ENCODE results near the gene BORCS8.
"Not testable (repeated sequence)": the region's sequence is repeated elsewhere in the genome, so short reads cannot be mapped to it uniquely, and the experiment has no call there.

Gene BORCS8

GRCh38 chr19:19151418-19151817 lies 40.5 kb downstream of the BORCS8 start:
- no peak for DNase-seq (ENCODE audit: low read depth in 2 of 3, low spot score in 1 of 3)

- no peak for DNase-seq (ENCODE audit: low read depth in 2 of 3, low spot score in 1 of 3)
Measured at GRCh38 chr19:19149435-19149834, 42.5 kb downstream of the BORCS8 start.

GRCh38 chr19:19148504-19148903 lies 43.4 kb downstream of the BORCS8 start:
- not testable (repeated sequence) for DNase-seq (ENCODE audit: low read depth in 2 of 3, low spot score in 1 of 3)

- no peak for DNase-seq (ENCODE audit: low read depth in 2 of 3, low spot score in 1 of 3)
Measured at GRCh38 chr19:19147344-19147743, 44.6 kb downstream of the BORCS8 start.

DNA sequence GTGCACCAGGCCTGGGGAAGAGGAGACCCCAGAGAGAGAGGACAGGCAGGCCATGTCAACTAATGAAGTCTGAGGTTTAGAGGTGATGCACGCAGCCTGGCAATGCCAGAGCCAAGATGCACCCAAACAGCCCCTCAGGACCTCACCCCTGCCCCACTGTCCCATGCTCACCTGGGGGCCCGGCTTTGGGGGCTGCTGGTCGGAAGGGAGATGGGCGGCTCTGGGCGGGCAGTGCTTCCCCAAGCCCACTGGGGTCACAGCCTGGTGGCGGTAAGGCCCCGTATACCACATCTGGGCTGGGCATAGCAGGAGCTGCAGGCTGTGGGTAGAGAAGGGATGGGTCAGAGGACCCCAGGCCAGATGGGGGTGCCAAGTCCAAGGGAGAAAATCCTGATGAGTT lies 45.1 kb downstream of the BORCS8 start:
- DNase-seq (ENCODE audit: low read depth in 2 of 3, low spot score in 1 of 3), result no peak

DNA sequence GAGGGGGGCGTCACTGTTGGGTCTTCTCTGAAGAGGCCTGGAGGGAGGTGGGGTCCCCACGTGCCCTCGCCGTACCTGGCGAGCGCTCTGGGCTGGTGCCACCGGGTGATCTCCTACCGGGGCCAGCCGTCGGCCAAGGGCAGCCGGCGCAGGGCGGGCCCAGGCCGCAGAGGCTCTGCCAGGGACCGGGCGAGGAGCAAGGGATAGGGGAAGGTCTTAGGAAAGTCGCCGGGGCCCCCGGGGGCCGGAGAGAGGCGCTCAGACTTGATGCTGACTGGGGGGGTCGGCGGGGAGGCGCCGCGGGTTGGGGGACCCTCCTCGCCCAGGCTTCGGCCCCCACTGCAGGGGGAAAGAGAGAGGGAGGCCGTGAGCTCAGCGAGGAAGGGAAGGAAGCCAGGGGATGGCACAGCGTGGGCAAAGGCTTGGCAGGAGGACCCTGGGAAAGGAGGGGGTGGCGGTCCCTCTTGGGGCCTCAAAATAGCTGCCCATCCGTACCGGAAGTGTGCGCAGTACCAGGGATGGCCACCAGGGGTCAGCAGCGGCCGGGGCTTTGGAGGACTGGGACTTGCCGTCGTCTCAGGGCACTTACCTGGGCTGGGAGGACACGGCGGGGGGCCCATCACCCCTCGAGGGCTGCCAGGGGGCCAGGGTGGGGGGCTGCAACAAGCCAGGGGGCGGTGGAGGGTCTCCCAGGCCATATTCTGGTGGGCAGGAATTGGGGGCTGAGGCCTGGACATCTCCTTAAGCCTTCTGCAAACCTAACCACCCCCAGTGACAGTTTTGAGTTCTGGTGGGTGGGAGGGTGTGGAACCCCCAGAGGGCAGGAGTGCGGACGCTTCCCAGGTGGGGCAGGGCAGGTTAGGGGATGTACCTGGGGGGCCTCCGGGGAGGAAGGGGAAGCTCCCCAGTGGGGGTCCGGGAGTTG lies 46.0 kb downstream of the BORCS8 start:
- DNase-seq (ENCODE audit: low read depth in 2 of 3, low spot score in 1 of 3), result peak; percentile 76 to 97 (median 80)

- no peak for DNase-seq (ENCODE audit: low read depth in 2 of 3, low spot score in 1 of 3)
Measured at GRCh38 chr19:19145281-19145680, 46.7 kb downstream of the BORCS8 start.

DNA sequence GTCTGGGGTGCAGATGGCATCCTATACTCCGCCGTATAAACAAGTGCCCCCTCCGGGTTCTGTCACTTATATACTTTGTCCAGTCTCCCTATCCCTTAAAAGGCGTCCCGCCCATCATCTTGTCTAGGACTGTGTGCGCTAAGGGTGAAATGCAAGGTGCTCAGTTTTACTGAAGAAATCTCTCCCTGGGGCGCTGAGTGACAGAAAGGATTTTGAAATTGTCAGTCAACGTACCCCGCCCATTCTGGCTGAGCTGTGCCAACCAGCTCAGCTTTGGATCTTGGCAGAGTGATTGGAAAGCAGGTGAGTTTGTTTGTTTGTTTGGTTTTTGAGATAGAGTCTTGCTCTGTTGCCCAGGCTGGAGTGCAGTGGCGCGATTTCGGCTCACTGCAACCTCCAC lies 49.6 kb downstream of the BORCS8 start:
- no peak for DNase-seq (ENCODE audit: low read depth in 2 of 3, low spot score in 1 of 3)

- no peak for DNase-seq (ENCODE audit: low read depth in 2 of 3, low spot score in 1 of 3)
Measured at GRCh38 chr19:19140476-19140875, 51.5 kb downstream of the BORCS8 start.

GRCh38 chr19:19139876-19140229 lies 52.1 kb downstream of the BORCS8 start:
- no peak for DNase-seq (ENCODE audit: low read depth in 2 of 3, low spot score in 1 of 3)

DNA sequence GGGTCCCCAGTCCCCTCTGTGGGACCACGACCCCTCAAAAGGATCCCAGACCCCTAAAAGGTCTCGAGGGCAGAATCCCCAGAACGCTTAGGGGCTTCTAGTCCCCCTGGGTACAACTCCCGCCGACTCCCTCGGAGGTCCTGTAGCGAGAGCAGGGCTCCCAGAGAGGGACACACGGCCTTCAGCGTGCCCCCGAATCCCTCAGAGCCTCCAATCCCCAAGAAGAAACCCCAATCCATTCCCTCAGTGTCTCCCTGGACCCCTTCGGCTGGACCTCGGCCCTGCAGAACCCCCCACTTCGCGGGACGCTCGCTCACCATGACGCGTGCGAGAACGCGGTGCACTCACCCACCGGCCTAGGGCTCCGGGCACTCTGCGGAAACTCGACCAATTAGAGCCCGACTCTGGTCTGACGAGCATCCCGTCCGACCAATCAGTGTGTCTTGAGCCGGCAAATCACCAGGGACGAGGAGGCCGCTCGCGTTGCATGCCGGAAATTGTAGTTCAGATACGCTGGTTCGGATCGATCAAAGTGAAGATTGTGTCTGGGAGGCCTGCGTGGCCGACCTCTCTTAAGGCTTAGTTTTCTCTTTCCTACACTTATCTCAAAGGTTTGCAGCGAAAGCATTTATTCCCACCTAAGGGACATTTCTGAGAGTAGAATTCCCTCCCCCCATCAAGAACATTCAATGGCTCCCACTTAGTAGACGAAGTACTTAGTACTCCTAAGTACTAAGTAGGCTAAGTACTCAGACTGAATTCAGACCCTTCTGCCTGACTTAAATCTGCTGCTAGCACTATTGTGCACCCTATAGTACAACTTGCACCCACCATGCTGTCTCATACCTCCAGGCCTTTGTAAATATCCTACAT lies 53.6 kb downstream of the BORCS8 start, which contains the start of gene TMEM161A:
Gene TMEM161A (minus strand): TSS at position 370 of the 873 bp plus-strand sequence. CDS start 50 bp downstream, at position 320.
- DNase-seq (ENCODE audit: low read depth in 2 of 3, low spot score in 1 of 3), result peak; percentile 95 to 98 (median 95)

- no peak for DNase-seq (ENCODE audit: low read depth in 2 of 3, low spot score in 1 of 3)
Measured at GRCh38 chr19:19137556-19138108, 54.3 kb downstream of the BORCS8 start.

- DNase-seq (ENCODE audit: low read depth in 2 of 3, low spot score in 1 of 3), result not testable (repeated sequence)
Measured at GRCh38 chr19:19135713-19136112, 56.2 kb downstream of the BORCS8 start.

GRCh38 chr19:19134687-19135158 lies 57.2 kb downstream of the BORCS8 start:
- DNase-seq (ENCODE audit: low read depth in 2 of 3, low spot score in 1 of 3), result peak in 2 of 3 donors; percentile 16 to 41

DNA sequence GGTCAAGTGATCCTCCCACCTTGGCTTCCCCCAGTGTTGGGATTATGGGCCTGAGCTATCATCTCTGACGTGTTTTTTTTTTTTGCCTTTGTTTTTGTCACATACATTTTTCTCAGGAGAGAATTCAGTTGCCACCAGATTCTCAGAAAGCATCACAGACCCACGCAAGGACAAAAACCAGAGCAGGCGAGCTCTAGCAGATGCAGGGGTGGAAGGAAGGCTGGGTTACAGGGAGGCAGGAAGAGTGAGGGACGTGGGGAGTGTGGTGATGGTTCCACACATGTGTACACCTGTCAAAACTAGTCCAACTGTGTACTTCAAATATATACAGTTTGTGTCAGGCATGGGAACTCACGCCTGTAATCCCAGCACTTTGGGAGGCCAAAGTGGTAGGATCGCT lies 58.0 kb downstream of the BORCS8 start:
- no peak for DNase-seq (ENCODE audit: low read depth in 2 of 3, low spot score in 1 of 3)

DNA sequence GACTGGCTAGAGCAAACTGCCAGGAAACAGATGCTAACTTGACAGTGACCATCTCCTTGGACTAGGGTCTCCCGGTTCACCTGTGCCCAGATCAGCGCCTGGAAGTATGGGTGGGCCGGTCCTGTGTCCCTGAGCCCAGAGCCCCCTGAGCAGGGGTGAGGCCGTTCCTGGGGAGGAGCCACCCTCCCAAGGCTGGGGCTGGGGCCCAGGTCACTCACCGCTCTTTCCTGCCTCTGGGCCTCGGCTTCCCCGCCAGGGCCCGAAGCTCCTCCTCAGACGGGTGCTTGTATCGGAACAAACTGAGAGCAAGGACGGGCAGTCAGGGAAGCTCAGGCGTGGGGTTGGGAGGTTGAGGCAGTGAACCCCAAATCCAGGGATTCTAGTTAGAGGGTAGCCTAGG lies 59.0 kb downstream of the BORCS8 start:
- DNase-seq (ENCODE audit: low read depth in 2 of 3, low spot score in 1 of 3), result no peak

DNA sequence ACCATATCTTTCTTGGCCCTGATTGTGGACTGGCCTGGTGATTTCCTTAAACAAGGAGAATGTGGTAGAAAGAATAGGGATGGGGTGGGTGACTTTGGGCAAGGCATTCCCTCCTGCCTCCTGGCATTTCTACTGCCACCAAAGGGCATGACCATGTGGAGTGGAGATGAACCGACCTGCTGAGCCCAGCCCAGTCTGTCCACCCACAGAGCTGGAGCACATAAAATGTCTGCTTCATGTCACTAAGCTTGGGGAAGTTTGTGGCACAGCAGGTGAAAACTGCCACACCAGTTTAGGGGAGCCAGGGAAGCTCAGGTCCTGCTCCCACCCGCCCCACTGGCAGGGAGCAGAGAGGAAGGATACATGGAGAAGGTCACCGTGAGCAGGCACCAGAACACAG lies 60.0 kb downstream of the BORCS8 start:
- DNase-seq (ENCODE audit: low read depth in 2 of 3, low spot score in 1 of 3), result no peak

Data from stimulated activated CD4-positive, alpha-beta T cell treated with anti-CD3 and anti-CD28 coated beads, Interleukin-12 subunit alpha, Interleukin-12 subunit beta, amount 100 ng/mL, for 48 hours (primary cell).